GM19324 (cell line): ENCODE results near the gene SUMF1.

Experiments
- ATAC-seq: cut with Tn5 transposase; IDR thresholded peaks from one replicate; pipeline ENCODE4 v1.9.1; 2021; ENCODE audit warnings: mild to moderate bottlenecking, moderate library complexity; ENCODE audit not compliant: unreplicated experiment, low FRiP score

SUMF1 gene

DNA sequence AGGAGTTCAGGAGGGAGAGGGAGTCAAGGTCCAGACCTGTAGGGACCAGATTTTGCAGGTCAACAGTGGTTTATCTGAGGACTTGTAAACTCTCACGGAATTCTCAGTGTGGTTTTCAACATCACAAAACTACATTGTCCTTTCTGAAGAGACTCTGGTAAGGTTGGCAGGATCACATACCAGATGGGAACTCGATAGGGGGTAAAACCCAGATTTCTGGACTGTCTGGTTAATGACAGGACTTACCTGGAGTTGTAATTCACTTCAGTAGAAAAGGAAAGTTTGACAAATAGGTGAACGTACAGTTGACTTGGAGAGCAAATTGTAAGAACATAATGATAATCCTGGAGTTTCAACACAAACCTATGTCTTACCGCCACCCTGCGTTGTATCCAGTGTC lies 31.4 kb upstream of the SUMF1 start:
- no peak for ATAC-seq

GRCh38 chr3:4497843-4498324 lies 30.8 kb upstream of the SUMF1 start:
- no peak for ATAC-seq

- ATAC-seq = no peak
Measured at GRCh38 chr3:4497005-4497692, 30.1 kb upstream of the SUMF1 start.

DNA sequence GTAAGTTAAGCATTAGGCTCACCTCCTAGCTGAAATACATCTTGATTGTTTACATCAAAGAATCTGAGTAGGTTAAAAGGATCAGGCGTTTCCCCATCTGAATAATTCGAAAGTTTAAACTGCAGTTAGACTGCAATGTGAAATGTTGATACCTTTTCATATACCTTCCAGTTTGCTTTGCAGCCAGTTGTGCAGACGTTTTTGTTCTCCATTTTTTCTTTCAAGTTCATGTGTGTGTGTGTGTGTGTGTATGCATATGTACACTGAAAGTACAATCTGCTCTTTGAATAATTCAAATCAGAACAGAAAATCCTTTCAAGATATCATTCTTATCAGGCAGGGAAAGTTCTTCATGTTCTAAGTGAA lies 29.0 kb upstream of the SUMF1 start:
- ATAC-seq = no peak

DNA sequence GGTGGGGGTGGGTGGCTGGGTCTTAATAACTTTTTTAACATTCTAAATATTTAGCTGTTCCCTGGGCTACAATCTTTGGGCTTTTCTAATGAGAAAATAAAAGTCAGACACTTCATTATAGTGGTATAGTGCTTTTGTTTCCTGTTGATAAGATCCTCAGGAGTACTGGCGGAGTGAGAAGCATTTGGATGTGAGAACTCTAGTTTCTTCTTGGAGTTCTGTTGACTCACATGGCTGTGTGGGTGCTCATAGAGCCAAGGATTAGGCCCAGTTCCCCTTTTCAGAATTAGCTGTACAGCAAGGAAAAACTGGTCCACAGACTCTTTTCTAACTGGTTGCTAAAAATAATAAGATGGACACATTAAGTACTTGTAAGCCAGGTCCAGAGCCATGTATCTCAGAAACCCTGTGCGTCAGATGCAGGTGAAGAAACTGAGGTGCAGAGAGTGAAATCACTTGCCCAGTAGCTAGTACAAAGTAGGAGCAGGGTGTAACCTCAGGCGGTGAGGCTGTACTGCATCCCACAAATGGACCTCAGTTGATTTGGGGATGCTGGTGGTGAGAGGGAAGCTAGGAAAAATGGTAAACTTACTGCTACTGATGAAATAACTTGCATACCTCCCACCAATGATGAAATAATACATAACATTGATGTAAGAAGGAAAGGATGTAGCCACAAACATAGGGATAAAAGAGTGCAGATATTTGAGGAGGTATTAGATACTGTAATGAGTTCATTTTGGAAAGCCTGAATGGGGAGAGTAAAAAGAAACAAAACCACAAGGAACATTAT lies 28.4 kb upstream of the SUMF1 start:
- no peak for ATAC-seq

DNA sequence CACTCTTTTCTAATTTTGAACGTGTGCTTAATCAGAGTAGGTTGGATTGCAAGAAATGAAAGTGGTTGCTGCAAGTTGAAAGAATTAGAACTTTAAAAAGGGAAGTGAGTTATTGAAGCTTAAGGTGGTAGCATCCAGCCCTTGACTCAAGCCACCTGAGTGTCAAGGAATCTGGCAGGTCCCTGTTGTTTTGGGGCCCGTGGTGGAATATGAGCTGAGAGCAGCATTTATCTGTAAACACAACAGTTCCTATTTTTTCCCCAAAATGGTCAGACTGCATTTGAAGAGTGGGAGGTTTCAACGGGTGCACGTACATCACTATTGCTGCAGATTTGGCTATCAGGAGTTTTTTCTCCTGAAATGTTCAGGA lies 27.8 kb upstream of the SUMF1 start:
- ATAC-seq = no peak

DNA sequence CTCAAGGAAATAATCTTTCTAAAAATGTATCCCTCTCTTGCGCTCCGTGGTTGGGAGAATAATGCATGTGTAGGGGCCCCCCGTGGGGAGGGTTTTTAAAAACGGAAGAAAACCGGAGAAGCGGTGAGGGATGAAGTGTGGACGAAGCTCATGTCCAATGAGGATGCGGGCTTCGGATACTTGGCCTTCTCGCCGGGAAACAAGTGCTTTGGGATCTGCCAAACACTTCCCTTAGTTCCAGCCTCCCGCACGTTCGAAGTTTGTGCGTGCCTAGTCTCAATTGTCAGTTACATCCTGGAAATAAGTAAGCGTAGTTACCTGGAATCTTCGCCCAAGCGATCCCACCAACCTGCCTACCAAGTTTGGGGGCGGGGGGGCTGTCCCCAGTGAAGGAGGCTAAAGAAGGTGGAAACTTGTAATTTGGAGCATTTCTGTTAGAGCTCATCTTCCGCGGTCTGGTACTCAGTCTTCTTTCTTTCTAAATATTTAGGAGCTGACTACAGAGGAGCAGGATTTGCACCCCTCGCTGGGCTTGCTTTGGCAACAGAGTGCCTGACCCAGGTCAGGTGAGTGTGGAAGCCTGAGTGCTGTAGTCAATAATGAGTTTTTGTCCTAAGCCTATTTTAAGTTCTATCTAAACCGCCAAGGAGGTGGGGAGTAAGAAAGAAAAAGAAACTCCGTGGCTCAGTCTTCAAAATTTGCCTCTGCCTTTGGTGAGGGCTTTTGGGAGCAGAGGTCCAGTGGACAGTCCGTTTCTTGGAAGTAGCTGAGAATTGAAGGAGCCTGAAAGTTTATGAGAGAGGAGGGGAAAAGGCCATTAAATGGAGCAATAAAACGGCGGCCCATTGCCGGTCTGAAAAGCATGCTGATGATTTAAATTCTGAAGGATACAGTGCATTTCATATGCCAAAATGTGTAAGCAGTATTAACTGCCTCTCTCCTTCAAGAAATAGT lies 27.1 kb upstream of the SUMF1 start:
- ATAC-seq = no peak

GRCh38 chr3:4493014-4493940 lies 26.2 kb upstream of the SUMF1 start, which contains the start of gene ITPR1:
ITPR1 (plus strand) TSS chr3:4493348; CDS start chr3:4516492, 23,144 bp downstream.
- peak; percentile 96 for ATAC-seq

DNA sequence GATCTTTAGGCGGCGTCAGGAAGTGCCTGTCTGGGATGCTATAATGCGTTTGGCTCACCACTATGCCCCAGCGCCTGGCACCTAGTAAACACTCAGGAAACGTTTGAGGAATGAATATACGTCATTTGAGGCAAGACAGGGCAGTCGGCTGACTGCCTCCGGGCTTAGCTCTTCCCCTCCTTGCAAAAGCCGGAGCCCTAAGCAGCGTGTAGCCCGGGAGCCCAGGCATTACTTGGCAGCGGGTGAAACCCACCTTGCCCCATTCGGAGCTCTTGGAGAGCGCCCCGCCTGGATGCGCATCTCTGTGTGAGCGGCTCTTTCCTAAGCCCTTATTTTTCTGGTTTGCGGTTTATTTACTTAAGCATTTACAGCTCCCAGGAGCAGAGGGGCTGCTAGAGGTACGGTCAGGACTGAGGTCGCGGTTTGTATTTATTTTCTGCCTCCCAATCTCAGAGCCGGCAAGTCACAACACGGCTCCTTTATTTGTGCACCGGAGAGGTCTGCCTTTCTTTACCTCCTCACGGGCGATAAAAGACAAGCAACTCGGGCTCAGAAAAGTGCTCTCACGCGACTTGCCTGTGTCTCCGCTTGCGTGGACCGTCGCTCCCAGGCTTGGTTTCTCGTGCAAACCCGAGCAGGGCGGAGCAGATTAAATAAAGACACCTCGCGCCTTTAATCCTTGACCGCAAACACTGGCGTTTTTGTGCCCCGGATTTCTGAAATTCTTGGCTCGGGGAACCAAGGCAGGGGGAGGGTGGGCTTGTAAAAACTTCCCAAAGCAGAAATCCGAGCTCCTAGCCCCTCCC lies 25.3 kb upstream of the SUMF1 start:
- ATAC-seq = no peak

DNA sequence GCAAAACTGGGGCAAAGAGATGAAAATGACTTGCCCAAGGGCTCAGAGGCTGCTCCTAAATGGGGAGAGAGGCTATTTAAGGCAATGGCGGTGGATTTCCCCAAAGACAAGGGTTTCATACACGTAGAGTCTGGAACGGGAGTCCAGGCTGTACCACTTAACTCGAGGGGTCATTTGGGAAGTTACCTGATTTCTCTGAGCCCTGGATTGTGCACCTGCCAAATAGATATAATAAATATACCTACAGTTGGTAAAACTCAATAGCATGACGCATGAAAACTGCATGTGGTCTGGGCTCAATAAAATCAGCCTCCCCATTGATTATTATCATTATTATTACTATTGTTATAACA lies 24.8 kb upstream of the SUMF1 start:
- ATAC-seq = no peak

- ATAC-seq = no peak
Measured at GRCh38 chr3:4478261-4478660, 11.2 kb upstream of the SUMF1 start.

- no peak for ATAC-seq
Measured at GRCh38 chr3:4476496-4476895, 9.4 kb upstream of the SUMF1 start.

GRCh38 chr3:4475804-4476203 lies 8.7 kb upstream of the SUMF1 start:
- ATAC-seq = no peak

DNA sequence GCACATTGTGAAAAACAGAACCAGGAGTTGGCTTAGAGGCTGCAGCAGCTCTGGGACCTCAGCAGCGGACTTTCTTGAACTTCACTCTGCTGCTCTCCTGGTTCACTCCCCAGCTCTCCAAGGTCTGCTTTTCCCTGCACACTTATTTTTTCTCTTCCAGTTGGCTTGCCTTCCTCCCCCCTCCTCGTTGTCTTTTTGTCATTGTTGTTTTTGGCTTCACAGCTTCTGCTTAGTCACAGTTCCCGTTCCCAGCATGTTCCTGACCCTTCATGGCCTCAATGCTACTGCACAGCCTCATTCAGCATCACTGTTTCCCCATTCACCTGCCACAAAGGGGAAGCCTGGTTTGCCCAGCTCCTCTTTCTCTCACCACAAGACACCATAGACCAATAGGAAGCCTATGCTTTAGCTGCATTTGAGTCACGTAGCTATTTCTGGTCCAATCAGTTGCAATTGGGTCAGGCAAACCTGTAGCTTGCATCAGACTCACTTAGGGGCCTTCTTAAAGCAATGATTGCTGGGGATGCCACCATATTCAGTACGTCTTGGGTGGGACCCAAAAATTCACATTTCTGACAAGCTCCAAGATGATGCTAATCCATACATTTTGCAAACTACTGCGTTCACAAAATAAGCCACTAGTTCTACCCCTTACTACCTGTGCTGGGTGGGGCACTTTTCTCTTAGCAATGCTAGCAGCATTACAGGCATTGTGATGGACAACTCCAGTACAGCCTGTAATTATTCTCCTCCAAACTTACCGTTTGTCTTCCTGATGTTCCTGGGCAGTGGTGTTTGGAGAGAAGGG lies 7.8 kb upstream of the SUMF1 start:
- no peak for ATAC-seq

DNA sequence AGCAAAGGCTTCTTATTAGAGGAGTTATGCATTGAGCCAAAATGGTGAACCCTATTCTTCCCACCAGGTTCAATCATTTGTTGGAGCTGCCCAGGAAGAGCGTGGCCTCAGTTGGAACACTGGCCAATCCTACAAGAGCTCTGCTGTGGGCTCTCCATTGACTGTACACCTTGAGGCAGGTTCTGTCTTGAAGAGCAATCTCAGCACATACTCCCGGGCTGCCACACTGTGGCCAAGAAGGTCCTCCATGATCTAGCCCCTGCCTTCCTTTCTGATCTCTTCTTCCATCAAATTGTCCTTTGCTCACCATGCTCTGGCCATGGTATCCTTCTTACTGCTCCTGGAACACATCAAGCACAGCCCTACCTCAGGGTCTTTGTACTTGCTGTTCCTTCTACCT lies 5.7 kb upstream of the SUMF1 start:
- ATAC-seq = no peak

GRCh38 chr3:4472312-4472711 lies 5.2 kb upstream of the SUMF1 start:
- ATAC-seq = no peak

- ATAC-seq = no peak
Measured at GRCh38 chr3:4471907-4472306, 4.8 kb upstream of the SUMF1 start.

GRCh38 chr3:4467522-4467867 lies 426 bp upstream of the SUMF1 start:
- no peak for ATAC-seq
